RWPE1 (cell line): ENCODE measurements around the gene P4HA2.

Source experiments
- CTCF ChIA-PET: fragments of 350-600 bp; sonication (Branson Sonifier 250); formaldehyde crosslinking; extraction: SDS; loops from one replicate; lab custom pipeline; 2021; lab: Yijun Ruan, JAX
- POLR2A ChIA-PET: fragments of 400-600 bp; formaldehyde crosslinking; extraction: SDS; loops from one replicate; lab custom pipeline; 2020; ENCODE audit warnings: antibody characterized with exemption; ENCODE audit not compliant: low non-redundant PET; lab: Yijun Ruan, JAX
- DNase-seq: peaks from one replicate; pipeline ENCODE4 v3.0.0; 2012; ENCODE audit warnings: low spot score
- H3K27ac ChIP-seq: fragments of 450-650 bp; 2 replicates; pipeline ENCODE4 v1.5.1; 2017
- TF ChIP-seq, protein P1 (sequence below): fragments of 450-650 bp; conservative IDR thresholded peaks from 2 replicates; pipeline ENCODE4 v1.5.1; 2017; ENCODE audit warnings: low read depth, mild to moderate bottlenecking

Gene P4HA2

DNA sequence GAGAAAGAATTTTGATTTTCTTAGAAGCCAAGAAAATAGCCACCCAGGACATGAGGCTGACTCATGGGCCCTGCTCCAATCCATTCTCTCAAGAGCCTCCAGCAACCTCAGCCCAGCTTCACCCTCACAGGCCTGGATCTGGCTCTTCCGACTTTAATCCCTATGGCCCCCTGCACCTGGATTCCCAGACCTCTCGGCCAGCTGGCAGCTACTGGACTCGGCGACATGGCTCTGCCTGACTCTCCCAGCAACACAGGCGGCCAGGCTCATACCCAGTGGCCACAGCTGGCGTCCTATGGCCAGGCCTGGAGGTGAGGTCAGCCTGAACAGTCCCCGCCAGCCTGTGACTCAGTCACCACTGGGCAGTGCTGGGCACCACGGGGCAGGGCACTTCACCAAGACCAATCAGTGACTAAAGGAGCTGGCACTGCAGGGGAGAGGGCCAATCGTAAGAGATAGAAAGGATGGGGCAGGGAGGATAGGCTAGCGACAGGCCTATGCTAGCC is 23.6 kb upstream of the P4HA2 start:
- no peak for DNase-seq
- CTCF ChIA-PET = interaction anchor here (0.7 to 1.5 kb wide), 2 partner anchors 14 to 21 kb away, joined by 4 to 12 read pairs; no protein-coding TSS in a partner anchor
- POLR2A ChIA-PET = interaction anchor here (0.7 kb wide), 1 partner anchor 24 kb away, joined by 3 read pairs; the partner anchor contains the start of gene P4HA2
- peak overlapping the region; percentile 28; the same call in 1 of the 2 replicates for H3K27ac ChIP-seq
- TF ChIP-seq, protein P1, sequence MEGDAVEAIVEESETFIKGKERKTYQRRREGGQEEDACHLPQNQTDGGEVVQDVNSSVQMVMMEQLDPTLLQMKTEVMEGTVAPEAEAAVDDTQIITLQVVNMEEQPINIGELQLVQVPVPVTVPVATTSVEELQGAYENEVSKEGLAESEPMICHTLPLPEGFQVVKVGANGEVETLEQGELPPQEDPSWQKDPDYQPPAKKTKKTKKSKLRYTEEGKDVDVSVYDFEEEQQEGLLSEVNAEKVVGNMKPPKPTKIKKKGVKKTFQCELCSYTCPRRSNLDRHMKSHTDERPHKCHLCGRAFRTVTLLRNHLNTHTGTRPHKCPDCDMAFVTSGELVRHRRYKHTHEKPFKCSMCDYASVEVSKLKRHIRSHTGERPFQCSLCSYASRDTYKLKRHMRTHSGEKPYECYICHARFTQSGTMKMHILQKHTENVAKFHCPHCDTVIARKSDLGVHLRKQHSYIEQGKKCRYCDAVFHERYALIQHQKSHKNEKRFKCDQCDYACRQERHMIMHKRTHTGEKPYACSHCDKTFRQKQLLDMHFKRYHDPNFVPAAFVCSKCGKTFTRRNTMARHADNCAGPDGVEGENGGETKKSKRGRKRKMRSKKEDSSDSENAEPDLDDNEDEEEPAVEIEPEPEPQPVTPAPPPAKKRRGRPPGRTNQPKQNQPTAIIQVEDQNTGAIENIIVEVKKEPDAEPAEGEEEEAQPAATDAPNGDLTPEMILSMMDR = no peak

DNA sequence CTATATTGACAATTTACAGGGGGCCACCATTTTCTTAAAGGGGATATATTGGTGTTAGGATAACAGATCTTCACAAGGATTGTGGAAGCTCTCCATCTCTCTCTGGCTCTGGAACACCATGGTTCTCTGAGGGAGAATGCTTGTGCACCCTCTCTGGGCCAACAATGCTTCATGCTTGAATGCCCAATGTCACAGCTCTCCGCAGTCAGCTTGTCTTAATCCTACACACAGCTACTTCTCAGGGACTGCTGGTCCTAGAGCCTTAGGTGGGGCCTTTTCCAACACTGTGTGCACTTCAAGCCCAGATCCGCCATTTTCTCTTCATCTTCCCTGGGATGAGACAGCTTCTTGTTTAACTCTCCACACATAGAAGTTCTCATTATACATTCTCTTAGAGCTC is 22.9 kb upstream of the P4HA2 start:
- POLR2A ChIA-PET = interaction anchor here (0.7 kb wide), 1 partner anchor 23 kb away, joined by 3 read pairs; the partner anchor contains the start of gene P4HA2
- TF ChIP-seq, protein P1 = no peak
- DNase-seq = no peak
- CTCF ChIA-PET = interaction anchor here (0.6 to 1.5 kb wide), 3 partner anchors 13 to 30 kb away, joined by 3 to 12 read pairs (median 4); no protein-coding TSS in a partner anchor
- no peak overlapping the region for H3K27ac ChIP-seq

DNA sequence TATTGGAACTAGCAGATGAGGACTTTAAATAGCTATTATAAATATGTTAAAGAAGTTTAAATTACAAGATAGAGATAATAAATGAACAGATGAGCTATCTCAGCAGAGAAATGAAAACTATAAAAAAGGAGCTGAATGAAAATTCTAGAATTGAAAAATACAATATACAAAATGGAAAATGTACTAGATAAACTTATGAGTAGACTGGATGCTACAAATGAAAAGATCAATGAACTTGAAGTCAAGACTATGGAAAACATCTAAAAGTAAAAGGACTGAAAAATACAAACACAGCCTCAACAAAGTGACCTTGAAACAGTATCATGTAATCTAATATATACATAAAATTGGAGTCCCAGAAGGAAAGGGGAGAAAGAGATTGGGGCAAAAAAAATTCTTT is 19.2 kb upstream of the P4HA2 start:
- DNase-seq = no peak

DNA sequence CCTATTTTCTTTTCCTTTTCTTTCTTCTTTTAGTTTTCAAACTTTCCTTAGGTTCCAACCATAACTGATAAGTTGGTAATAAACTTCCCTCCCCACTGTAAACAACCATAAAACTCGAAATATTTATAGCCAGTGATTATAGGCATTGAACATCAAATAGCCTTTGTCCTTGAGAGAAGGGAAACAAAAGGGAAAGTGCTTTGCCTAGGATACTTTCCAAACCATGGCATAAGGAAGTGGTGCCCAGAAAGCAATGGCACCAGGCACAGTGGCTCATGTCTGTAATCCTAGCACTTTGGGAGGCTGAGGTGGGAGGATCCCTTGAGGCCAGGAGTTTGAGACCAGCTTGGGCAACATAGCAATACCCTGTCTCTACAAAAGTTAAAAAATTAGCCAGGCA is 17.9 kb upstream of the P4HA2 start:
- CTCF ChIA-PET = interaction anchor here (0.6 kb wide), 1 partner anchor 27 kb away, joined by 3 read pairs; no protein-coding TSS in a partner anchor
- no peak overlapping the region for H3K27ac ChIP-seq
- DNase-seq = no peak
- POLR2A ChIA-PET = no interaction called here
- TF ChIP-seq, protein P1 = no peak

More for the DNA sequence above, 19.2 kb upstream of the P4HA2 start:
- POLR2A ChIA-PET = no interaction called here
- CTCF ChIA-PET = interaction anchor here (0.6 to 1.1 kb wide), 4 partner anchors 9 to 29 kb away, joined by 3 to 8 read pairs (median 3); no protein-coding TSS in a partner anchor
- H3K27ac ChIP-seq = no peak overlapping the region
- TF ChIP-seq, protein P1 = no peak

DNA sequence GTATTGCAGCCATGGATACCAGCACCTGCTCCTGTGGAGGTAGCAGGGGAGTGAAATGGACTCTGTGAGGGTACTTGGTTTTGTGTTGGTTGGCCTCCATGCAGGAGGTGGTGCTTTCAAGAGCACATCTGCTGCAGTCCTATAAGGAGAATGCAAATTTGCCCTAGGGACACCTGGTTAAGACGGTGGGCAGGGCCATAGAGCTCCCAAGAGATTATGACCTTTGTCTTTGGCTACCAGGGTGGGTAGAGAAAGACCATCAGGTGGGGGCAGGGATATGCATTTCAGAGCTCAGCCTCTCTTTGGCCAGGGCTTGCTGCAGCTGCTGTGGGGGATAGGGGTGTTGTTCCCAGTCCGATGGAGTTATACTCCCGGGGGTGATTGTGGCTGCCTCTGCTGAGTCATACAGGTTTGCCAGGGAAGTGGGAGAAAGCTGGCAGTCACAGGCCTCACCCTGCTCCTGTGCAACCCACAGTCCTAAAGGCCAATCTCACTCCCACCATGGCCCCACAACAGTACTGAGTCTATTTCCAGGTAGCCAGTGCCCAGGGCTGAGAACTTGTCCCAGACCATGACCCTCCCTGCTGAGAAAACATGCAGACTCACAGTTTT is 15.8 kb upstream of the P4HA2 start:
- no peak for DNase-seq
- no peak overlapping the region for H3K27ac ChIP-seq
- TF ChIP-seq, protein P1 = no peak
- ChIA-PET POLR2A (no interaction called here), CTCF (no interaction called here)

DNA sequence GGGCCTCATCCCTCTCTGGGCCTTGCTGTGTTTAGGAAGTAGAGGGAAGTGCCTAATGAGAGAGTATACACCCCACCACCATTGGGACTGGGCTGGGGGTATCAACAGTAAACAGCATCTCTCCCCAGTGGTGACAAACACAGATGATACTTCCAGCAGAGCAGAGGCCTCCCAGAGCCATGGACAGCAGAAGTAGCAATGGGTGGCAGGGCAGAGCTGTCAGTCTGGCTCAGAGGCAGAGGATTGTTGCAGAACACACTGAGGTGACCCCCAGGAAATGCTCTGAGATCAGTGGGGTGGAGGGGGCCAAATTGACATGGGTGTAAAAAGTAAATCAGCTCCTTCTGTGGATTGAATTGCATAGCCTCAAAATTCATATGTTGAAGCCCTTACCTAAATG is 12.1 kb upstream of the P4HA2 start:
- no peak for DNase-seq
- CTCF ChIA-PET = no interaction called here
- POLR2A ChIA-PET = no interaction called here
- no peak overlapping the region for H3K27ac ChIP-seq
- TF ChIP-seq, protein P1 = no peak
